Measurements from ENCODE around the gene TMEM263.

GRCh38 chr12:106976668-106977067 lies 21.0 kb downstream of the TMEM263 start:
- TF ChIP-seq POLR2A (IDR thresholded peaks at IDR 0.05) (no peak), EP300 (IDR thresholded peaks at IDR 0.05) (no peak)

Measured in ovary (tissue), 1 donor.